ENCODE measurements around the gene CENPP.

Gene CENPP

DNA sequence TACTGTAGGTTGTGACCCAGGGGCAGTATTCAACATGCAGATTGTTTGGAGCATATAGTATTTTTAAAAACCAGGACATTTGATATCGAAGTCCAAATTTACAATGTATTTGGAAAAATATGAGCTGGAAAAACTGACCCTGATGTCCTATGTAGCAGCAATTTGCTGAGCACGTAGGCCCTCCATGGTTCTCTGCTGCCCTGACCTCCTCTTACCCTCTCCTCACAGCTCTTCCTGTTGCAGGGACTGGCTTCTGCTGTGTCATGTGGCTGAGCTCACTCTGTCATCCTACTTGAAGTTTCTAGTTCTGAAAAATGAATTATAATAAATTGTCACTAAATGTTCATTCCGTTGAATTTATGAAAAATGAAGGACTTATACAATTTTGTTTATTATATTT, 160.6 kb downstream of the CENPP start:
- peak; percentile 4 for DNase-seq (ENCODE audit: low read depth)
- TF ChIP-seq, protein P1, sequence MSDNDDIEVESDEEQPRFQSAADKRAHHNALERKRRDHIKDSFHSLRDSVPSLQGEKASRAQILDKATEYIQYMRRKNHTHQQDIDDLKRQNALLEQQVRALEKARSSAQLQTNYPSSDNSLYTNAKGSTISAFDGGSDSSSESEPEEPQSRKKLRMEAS (IDR thresholded peaks at IDR 0.05; ENCODE audit: low read depth, low read length) = no peak
- TF ChIP-seq MYC (IDR thresholded peaks at IDR 0.05; ENCODE audit: low read depth, low read length) (no peak), POLR2A (IDR thresholded peaks at IDR 0.05; ENCODE audit: extremely low read depth, insufficient read length) (no peak)
- TF ChIP-seq, protein P2, sequence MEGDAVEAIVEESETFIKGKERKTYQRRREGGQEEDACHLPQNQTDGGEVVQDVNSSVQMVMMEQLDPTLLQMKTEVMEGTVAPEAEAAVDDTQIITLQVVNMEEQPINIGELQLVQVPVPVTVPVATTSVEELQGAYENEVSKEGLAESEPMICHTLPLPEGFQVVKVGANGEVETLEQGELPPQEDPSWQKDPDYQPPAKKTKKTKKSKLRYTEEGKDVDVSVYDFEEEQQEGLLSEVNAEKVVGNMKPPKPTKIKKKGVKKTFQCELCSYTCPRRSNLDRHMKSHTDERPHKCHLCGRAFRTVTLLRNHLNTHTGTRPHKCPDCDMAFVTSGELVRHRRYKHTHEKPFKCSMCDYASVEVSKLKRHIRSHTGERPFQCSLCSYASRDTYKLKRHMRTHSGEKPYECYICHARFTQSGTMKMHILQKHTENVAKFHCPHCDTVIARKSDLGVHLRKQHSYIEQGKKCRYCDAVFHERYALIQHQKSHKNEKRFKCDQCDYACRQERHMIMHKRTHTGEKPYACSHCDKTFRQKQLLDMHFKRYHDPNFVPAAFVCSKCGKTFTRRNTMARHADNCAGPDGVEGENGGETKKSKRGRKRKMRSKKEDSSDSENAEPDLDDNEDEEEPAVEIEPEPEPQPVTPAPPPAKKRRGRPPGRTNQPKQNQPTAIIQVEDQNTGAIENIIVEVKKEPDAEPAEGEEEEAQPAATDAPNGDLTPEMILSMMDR (IDR thresholded peaks at IDR 0.05; ENCODE audit: low read depth, low read length) = no peak
- no peak overlapping the region for H3K4me3 ChIP-seq (ENCODE audit: low read depth, low read length)

DNA sequence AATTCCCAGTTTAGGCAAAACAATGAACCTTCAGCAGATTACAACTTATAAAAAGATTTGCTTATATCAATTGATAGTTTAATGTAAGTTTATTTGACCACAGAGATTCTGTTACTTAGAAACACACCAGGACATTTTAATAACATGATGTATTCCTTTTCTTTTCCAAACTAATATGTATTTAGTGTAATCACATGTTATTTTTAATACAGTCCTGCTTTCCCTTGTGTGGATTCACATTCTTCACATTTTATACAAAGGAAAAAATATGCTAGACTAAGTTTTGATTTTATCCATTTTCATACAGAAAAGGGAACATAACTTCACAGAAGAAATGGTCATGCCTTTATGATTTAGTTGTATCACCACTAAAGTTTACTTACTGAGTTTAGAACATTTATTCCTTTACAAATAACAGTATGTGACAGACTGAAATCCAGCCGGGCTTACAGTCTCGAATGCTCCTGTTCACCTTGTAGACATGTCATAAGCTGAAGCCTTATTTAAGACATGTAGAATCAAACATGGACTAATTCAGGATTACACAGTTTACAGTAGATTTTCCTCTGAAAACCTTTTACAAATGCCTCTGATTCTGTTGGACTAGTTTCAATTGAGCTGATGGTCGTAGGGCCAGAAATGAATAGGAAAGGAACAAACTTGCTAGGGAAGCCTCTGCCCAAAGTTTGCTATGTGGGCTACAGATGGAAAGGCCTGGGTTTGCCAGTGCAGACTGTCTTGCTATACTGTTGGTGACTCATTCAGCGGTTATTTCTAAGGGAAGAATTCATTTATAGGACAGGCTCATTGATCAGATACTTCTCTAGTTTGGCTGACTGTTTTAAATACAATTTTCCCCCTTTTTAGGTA, 163.2 kb downstream of the CENPP start:
- peak; percentile 5 for DNase-seq (ENCODE audit: low read depth)
- H3K4me3 ChIP-seq (ENCODE audit: low read depth, low read length) = no peak overlapping the region
- no peak for TF ChIP-seq MYC (IDR thresholded peaks at IDR 0.05; ENCODE audit: low read depth, low read length)
- TF ChIP-seq, protein P1 (IDR thresholded peaks at IDR 0.05; ENCODE audit: low read depth, low read length) = no peak
- no peak for TF ChIP-seq POLR2A (IDR thresholded peaks at IDR 0.05; ENCODE audit: extremely low read depth, insufficient read length)
- TF ChIP-seq, protein P2 (IDR thresholded peaks at IDR 0.05; ENCODE audit: low read depth, low read length) = no peak

DNA sequence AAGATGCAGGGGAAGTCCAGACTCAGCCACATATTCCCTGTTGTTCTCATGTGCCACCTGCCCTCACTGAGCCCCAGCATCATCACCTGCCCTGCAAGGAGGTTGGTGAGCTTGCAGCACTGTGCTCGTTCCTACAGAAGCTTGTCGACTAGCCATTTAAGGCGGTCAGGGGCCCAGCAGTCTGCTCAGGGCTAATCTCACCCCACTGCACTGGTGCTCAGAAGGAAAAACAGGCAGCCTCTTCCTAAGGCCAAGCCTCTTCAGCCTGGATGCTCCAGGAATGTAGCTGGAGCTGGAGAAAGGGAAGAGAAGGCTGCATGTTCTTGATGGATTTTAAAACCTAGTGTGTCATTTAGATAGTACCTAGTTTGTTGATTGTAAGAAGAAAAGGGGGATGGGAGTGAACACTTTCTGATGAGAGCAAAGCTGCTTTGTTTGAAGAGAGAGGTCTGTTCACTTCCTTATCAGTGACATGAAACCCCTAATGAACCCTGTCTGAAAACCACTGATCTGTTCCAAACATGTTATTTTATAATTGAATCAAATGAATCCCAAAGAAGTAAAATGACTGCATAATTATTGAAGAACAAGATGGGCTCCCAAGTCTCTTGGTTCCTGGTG, 167.1 kb downstream of the CENPP start:
- no peak for TF ChIP-seq MYC (IDR thresholded peaks at IDR 0.05; ENCODE audit: low read depth, low read length)
- TF ChIP-seq, protein P1 (IDR thresholded peaks at IDR 0.05; ENCODE audit: low read depth, low read length) = no peak
- TF ChIP-seq, protein P2 (IDR thresholded peaks at IDR 0.05; ENCODE audit: low read depth, low read length) = no peak
- no peak for TF ChIP-seq POLR2A (IDR thresholded peaks at IDR 0.05; ENCODE audit: extremely low read depth, insufficient read length)
- no peak for DNase-seq (ENCODE audit: low read depth)
- H3K4me3 ChIP-seq (ENCODE audit: low read depth, low read length) = no peak overlapping the region

DNA sequence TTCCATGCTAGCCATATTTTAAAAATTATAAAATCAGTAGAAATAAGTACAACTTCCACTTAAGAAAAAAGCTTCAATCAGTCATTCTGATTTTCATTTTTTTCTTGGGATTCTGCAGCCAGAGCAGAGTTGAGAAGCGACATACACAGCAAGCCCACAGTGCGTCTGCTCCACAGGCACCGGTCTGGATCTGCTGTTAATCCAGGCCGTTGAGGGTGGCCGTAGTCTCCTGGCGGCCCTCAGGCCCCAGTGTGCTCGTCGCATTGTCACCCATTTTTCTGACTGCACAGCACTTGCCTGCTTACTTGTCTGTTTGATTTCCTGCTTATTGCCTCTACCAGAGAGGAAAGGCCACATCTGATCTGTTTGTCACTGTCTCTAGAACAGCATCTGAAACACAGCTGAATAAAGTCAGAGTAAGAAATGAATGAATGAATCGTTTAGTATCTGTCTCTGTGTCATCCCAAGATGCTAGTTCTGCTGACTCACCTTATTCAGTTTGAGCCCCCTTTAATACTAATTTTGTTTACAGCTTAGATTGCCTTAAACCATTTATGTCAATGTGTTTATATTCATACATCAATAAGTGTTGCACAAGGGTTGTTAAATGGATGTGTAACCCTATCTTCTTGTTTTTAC, 168.1 kb downstream of the CENPP start:
- no peak overlapping the region for H3K4me3 ChIP-seq (ENCODE audit: low read depth, low read length)
- TF ChIP-seq MYC (IDR thresholded peaks at IDR 0.05; ENCODE audit: low read depth, low read length) (no peak), POLR2A (IDR thresholded peaks at IDR 0.05; ENCODE audit: extremely low read depth, insufficient read length) (no peak)
- TF ChIP-seq, protein P2 (IDR thresholded peaks at IDR 0.05; ENCODE audit: low read depth, low read length) = no peak
- TF ChIP-seq, protein P1 (IDR thresholded peaks at IDR 0.05; ENCODE audit: low read depth, low read length) = no peak
- DNase-seq (ENCODE audit: low read depth) = no peak

DNA sequence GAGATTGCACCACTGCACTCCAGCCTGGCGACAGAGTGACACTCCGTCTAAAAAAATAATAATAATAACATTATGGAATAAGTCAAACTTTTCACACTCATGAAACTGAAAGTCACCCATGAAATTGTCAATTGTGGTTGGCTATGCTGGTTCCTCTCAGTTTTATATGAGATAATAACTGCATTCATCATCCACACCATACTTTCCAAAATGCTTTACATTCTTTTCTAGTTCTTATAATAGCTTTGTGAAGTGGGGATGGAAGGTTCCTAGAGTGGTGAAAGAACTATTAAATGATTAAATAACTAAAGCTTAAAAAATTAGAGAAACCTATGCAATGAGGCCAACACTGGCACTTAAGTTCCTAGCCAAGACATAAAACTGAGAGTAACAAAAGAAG, 169.1 kb downstream of the CENPP start:
- DNase-seq (ENCODE audit: low read depth) = no peak
- no peak overlapping the region for H3K4me3 ChIP-seq (ENCODE audit: low read depth, low read length)
- TF ChIP-seq, protein P1 (IDR thresholded peaks at IDR 0.05; ENCODE audit: low read depth, low read length) = no peak
- TF ChIP-seq, protein P2 (IDR thresholded peaks at IDR 0.05; ENCODE audit: low read depth, low read length) = no peak
- TF ChIP-seq POLR2A (IDR thresholded peaks at IDR 0.05; ENCODE audit: extremely low read depth, insufficient read length) (no peak), MYC (IDR thresholded peaks at IDR 0.05; ENCODE audit: low read depth, low read length) (no peak)

All from NB4 (cell line).